T-helper 17 cell (primary cell): Measurements from ENCODE around the gene A1CF. TPM values are rescaled to one million over a fixed set of nuclear protein-coding genes. Genes with fewer than 3 reads are reported as not detected.

ENCODE experiments used
- ATAC-seq: fragments of 150-1000 bp; cut with Tn5 transposase; 2 replicates; pipeline ENCODE4 v1.10.0; 2021; ENCODE audit warnings: mild to moderate bottlenecking, moderate library complexity
- DNase-seq, 3 donors: peaks; one replicate each; pipeline versions ENCODE4 v3.0.0 to v3.0.0-alpha.2; 2020 to 2021
- H3K9me3 ChIP-seq: one replicate; pipeline ENCODE4 v1.7.0; 2013; ENCODE audit warnings: low read length, mild to moderate bottlenecking; ENCODE audit not compliant: control insufficient read depth, poor library complexity, severe bottlenecking
- H3K27ac Mint-ChIP-seq: one replicate; pipeline ENCODE4 v1.8.0; 2022; ENCODE audit warnings: mild to moderate bottlenecking, moderate library complexity, mixed read lengths
- H3K27me3 Mint-ChIP-seq: one replicate; pipeline ENCODE4 v1.8.0; 2022; ENCODE audit warnings: mixed read lengths
- H3K36me3 Mint-ChIP-seq: one replicate; pipeline ENCODE4 v1.8.0; 2022; ENCODE audit warnings: low read depth, mixed read lengths
- H3K4me1 Mint-ChIP-seq: one replicate; pipeline ENCODE4 v1.8.0; 2022; ENCODE audit warnings: mild to moderate bottlenecking, mixed read lengths
- H3K4me3 Mint-ChIP-seq: one replicate; pipeline ENCODE4 v1.8.0; 2022; ENCODE audit warnings: mild to moderate bottlenecking, moderate library complexity, mixed read lengths
- total RNA-seq, 4 donors: library from RNA in 2 of 4; stranded (reverse) in 2 of 4; gene quantifications; one replicate each; pipeline ENCODE4 v1.2.3 and lab custom pipeline; 2022 to 2026

Gene A1CF
- total RNA-seq, 2 donors from 2014 or later, result not detected

DNA sequence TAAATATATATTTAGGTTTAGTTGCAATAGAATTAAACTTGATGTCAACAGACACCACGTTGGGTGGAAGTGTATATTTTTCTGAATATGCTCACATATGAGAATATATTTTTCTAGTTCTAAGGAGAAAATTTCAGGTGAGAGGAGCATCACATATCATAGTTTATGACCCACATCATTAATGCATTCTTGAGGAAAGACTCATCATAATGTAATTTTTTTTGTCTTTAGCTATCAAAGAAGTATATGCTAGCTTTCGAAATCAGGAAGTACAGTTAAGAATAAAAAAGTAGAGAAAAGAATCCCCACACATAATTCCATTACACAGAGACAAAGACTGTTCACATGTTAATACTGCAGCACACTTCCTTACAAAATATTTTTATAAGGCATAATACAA lies 30.4 kb downstream of the A1CF start:
- Mint-ChIP-seq H3K27me3 (peaks cover 32% of the 10 kb centered on the region), H3K4me1 (peaks cover 3% of the 10 kb centered on the region), H3K27ac (no peak overlapping the region), H3K4me3 (no peak overlapping the region), H3K36me3 (no peaks in the 10 kb centered on the region)
- ATAC-seq (no peak), DNase-seq (no peak)
- no peaks in the 10 kb centered on the region for H3K9me3 ChIP-seq

DNA sequence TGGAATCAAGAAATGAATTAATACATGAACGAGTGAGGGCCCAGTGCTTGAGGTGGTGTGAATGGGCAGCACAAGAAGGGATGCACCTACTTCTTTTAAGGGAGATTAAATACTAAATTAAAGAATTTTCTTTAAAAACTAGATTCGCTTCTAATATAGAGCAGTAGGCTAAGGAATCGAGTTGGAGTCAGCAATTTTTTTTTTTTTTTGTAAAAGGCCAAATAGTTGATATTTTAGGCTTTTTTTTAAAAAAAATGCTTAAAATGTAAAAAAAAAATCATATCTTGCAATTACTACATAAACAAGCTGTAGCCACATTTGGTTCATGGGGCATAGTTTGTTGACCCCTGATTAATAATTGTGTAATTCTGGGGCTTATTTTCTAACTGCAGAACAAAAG lies 31.9 kb downstream of the A1CF start:
- Mint-ChIP-seq H3K27ac (no peak overlapping the region), H3K4me1 (peaks cover 3% of the 10 kb centered on the region), H3K36me3 (no peaks in the 10 kb centered on the region), H3K4me3 (no peak overlapping the region), H3K27me3 (peaks cover 28% of the 10 kb centered on the region)
- ATAC-seq (no peak), DNase-seq (no peak)
- no peaks in the 10 kb centered on the region for H3K9me3 ChIP-seq

DNA sequence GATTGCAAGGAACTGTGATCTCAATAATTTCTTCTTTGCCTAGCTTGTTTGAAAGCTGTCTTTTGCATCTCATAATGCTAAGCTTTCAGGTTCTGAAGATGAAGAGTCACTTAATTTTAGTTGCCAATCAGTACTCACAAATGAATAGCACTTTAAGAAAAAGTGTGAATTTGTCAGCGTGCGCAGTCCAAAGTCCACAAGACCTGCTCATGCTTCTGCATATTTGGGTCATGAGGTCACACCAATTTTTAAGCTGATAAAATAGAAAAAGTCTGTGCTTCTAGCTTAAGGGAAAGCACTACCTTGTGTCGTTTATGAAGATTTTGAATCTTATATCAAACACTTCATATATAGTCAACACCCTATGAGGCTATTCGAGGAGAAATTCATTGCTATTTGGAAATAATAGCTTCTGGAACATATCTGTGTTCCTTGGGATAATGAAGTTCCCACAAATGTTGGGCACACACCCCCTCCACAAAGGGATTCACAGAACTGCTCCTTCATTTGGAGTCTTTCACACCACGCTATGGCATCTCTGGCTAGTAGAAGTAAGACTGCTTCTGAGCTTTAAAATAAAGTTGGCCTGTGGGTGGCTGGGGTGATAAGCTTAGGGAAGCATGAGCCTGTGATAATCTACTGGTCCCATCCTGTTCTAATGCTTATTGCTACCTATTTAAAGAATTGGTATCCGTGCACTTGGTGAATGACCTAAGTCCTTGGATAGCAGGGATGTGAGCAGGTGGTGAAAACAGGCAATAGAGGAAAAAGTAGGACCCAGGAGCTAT lies 33.3 kb downstream of the A1CF start:
- Mint-ChIP-seq H3K4me1 (peaks cover 3% of the 10 kb centered on the region), H3K36me3 (no peaks in the 10 kb centered on the region), H3K27me3 (peaks cover 34% of the 10 kb centered on the region), H3K27ac (no peak overlapping the region), H3K4me3 (no peak overlapping the region)
- no peak for ATAC-seq
- no peaks in the 10 kb centered on the region for H3K9me3 ChIP-seq
- DNase-seq, result no peak

DNA sequence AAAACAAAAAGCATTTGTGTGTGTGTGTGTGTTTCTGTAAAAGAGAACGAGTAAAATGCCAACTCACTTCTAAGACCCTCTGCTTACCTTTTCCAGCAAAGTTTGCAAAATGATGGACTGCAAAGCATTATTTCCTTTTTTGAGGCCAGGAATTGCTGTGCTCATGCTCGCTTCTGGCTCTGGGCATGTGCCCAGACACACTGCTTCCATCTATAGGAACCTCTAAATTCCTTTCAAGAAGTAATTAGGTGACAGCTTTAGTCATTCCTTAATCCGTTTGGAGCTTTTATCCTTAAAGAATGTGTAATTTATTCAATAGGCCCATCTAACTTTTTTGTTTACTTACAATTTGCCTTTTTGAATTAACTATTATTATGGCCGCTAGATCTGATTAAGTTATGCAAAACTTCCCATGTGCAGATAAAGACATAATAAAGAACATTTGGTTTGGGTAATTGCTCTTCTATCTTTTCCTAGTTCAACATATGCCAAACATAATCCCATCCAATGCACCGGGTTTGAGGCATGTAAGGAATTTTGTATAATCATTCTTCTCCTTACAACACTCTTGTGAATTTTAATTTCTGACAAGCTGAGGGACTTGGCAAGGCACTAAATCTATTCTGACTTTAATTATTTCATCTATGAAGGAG lies 34.7 kb downstream of the A1CF start:
- Mint-ChIP-seq H3K4me1 (peaks cover 3% of the 10 kb centered on the region), H3K36me3 (no peaks in the 10 kb centered on the region), H3K27me3 (peaks cover 34% of the 10 kb centered on the region), H3K27ac (no peak overlapping the region), H3K4me3 (no peak overlapping the region)
- ATAC-seq, result no peak
- no peak for DNase-seq
- no peaks in the 10 kb centered on the region for H3K9me3 ChIP-seq

DNA sequence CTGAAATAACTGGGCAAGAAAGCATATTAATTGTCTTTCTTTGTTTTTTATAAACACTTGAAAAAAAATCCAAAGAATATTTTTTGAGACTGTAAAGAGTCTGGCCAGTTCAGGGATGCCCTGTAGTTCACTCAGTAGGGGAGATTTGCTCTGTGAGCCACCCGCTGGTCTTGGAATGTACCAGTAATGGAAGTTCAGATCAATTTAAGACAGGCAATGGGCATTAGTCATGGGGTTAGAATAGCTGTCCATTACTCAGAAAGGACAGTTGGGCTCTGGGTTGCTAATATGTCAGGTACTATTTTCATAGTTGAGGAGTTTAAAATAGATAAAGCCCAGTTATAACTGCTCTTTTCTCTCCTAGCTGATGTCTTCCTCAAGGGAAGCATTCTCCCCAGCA lies 38.7 kb downstream of the A1CF start:
- Mint-ChIP-seq H3K4me1 (peaks cover 3% of the 10 kb centered on the region), H3K27me3 (peaks cover 36% of the 10 kb centered on the region), H3K27ac (no peak overlapping the region), H3K4me3 (no peak overlapping the region), H3K36me3 (no peaks in the 10 kb centered on the region)
- no peak for DNase-seq
- H3K9me3 ChIP-seq, result no peaks in the 10 kb centered on the region
- ATAC-seq, result no peak

DNA sequence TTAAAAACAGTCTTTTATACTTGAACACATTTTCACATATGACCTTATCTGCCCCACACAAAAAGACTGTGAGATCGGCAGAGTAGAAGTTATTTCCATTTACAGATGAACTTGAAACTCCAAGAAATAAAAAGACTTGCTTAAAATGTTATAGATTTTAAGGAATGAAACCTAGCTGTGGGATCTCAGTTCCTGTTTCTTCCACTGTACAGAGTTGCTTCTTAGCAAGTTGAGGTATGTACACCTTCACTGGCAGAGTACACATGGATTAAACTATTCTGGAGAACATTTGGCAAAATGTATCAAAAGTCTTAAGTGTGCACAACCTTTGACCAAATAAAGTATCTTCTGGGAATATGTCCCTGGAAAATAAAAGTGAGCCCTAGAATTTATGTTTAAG lies 48.3 kb downstream of the A1CF start:
- no peak for DNase-seq
- Mint-ChIP-seq H3K4me1 (no peaks in the 10 kb centered on the region), H3K4me3 (no peak overlapping the region), H3K27me3 (peaks cover 45% of the 10 kb centered on the region), H3K27ac (no peak overlapping the region), H3K36me3 (no peaks in the 10 kb centered on the region)
- H3K9me3 ChIP-seq, result no peaks in the 10 kb centered on the region
- no peak for ATAC-seq

DNA sequence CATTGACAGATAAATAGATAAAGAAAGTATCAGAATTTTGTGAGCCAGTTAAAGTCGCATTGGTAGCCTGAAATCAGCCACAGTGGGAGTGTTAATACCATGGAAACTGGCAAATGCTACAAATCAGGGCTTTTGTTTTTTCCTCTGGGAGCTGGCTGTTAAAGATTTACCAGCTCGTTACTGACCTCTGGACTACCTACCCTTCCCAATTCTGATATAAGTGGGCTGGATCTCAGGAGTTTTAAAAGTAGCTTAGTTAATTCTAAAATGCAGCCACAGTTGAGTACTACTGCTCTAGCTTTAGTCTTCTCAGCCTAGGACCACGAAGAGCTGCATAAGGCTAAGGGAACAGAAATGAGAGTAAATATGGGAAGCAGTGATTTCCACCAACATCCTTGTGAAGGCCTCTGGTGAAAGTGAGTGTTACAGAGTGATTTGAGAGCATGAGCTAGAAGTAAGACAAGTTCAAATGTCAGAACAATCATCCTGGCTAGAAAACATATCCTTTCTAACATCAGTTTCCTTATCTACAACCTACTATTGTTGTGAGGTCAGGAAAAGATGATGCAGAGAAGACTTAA lies 53.2 kb downstream of the A1CF start:
- H3K27ac Mint-ChIP-seq, result no peak overlapping the region
- ATAC-seq, result no peak
- no peak overlapping the region for H3K4me3 Mint-ChIP-seq
- H3K4me1 Mint-ChIP-seq, result no peaks in the 10 kb centered on the region
- H3K27me3 Mint-ChIP-seq, result peaks cover 33% of the 10 kb centered on the region
- no peaks in the 10 kb centered on the region for H3K36me3 Mint-ChIP-seq
- no peak for DNase-seq
- H3K9me3 ChIP-seq, result no peaks in the 10 kb centered on the region

DNA sequence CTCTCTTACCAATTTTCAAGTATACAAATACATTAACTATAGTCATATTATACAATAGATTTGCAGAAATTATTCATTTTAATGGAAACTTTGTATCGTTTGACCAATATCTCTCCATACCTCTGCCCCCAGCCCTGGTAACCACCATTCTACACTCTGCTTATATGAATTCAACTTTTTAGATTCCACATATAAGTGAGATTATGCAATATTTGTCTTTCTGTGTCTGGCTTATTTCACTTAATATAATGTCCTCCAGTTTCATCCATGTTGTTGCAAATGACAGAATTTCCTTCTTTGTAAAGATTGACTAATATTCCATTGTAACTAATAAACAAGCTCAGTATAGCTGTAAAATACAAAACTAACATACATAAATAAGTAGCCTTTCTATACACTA lies 55.4 kb downstream of the A1CF start:
- no peak overlapping the region for H3K4me3 Mint-ChIP-seq
- H3K36me3 Mint-ChIP-seq, result no peaks in the 10 kb centered on the region
- peaks cover 32% of the 10 kb centered on the region for H3K27me3 Mint-ChIP-seq
- no peaks in the 10 kb centered on the region for H3K9me3 ChIP-seq
- no peak for ATAC-seq
- DNase-seq, result no peak
- H3K27ac Mint-ChIP-seq, result no peak overlapping the region
- no peaks in the 10 kb centered on the region for H3K4me1 Mint-ChIP-seq

DNA sequence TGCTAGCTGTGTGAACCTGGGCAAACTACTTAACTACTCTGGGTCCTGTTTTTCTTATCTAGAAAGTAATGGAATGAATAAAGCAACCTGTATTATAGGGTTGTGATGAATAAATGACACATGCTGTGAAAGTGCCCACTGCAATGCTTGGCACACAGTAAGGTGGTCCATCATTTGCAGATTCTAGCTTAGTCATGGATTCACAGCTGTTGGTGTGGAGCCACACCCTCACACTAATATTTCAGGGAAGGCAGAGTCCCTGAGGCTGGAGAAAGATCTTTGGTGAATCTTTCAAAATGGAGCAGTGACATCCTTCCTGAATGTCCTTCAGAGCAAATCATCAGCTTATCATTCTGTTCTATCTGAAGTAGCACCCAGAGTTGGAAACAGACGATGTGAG lies 60.6 kb downstream of the A1CF start:
- ATAC-seq (no peak), DNase-seq (no peak)
- no peak overlapping the region for H3K4me3 Mint-ChIP-seq
- no peaks in the 10 kb centered on the region for H3K36me3 Mint-ChIP-seq
- H3K27ac Mint-ChIP-seq, result no peak overlapping the region
- H3K27me3 Mint-ChIP-seq, result peaks cover 42% of the 10 kb centered on the region
- H3K4me1 Mint-ChIP-seq, result no peaks in the 10 kb centered on the region
- H3K9me3 ChIP-seq, result no peaks in the 10 kb centered on the region

DNA sequence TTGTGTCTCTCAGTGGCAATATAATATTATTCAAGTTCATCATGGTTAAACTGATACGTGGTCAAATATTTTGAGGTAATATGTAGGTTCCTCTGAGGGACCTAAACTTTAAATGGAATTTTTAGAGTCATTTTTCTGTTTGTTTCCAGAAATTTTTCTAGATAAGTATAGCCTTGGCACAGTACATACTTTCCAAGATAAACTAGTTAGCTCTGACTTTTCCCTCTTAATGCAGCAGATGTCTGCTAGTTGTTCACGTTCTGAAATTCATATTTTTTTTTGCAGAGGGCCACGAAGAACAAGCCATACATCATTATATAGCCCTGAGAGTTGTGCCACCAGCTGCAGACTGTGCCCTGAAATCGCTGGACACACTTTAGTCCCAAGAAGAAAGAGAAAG lies 61.6 kb downstream of the A1CF start:
- no peak overlapping the region for H3K4me3 Mint-ChIP-seq
- no peak for ATAC-seq

DNA sequence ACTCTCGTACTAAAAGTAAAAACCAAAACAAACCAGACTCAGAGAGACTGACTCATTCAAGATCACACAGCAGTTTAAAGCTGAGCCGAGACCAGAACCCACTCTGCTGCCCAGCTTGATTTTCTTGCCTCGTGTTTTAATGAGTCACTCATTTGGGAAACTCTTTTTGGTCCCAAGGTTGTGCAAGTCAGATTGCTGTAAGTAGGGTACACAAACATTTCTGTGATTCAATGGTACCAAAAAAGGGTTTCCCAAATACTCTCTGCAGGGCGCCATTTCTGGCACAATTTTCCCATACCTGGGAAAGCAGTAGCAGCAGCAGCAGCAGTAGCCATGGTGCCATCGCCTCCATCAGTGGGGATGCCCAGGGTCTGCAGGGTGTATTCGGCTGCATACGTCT lies 75.8 kb downstream of the A1CF start:
- Mint-ChIP-seq H3K4me1 (no peaks in the 10 kb centered on the region), H3K4me3 (no peak overlapping the region)

More for the DNA sequence above, 61.6 kb downstream of the A1CF start:
- Mint-ChIP-seq H3K27me3 (peaks cover 42% of the 10 kb centered on the region), H3K36me3 (no peaks in the 10 kb centered on the region), H3K4me1 (no peaks in the 10 kb centered on the region), H3K27ac (no peak overlapping the region)
- no peaks in the 10 kb centered on the region for H3K9me3 ChIP-seq
- DNase-seq, result no peak

DNA sequence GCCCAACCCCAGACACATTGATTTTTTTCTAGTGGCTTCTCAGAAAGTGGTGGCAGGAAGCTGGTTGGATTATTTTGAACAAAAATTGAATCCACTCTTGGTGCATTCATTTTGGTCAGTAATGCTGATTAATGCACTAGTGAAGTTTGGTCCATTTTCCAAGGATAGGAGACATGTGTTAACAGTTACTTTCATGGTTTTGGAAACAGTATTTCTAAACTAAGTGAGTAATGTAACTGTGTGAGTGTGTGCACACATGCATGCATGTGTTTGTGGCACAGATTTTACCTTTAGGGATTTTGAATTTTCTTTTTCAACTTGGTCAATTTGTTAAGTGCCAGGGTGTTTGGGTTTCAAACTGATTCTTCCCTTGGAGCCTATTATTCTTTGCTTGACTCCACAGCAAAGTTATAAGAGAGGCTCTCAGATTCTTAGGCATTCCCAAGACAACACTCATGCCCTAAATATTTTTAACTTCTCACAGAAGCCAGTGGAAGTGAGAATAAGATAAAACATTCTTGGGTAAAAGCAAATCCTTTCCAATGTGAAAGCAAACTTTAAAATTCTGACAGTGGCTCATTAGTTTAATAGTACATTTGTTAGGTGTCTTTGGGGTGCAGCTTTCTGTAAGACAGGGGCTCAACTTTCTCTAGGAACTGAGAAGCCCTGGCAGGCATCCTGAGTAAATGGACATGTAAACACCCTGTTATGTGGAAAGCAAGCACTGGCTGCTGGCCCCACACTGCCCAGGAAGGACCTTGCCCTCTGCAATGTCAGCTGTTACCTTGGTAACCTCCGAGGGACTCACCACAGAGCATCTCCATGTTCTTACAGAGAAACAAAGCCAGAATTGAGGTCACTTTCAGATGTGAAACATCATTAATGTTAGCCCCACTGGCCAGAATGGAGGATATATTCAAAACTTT lies 77.3 kb downstream of the A1CF start:
- no peak overlapping the region for H3K4me3 Mint-ChIP-seq
- H3K4me1 Mint-ChIP-seq, result no peaks in the 10 kb centered on the region
- DNase-seq (no peak), ATAC-seq (no peak)
- H3K27ac Mint-ChIP-seq, result no peak overlapping the region
- H3K27me3 Mint-ChIP-seq, result peaks cover 18% of the 10 kb centered on the region
- no peaks in the 10 kb centered on the region for H3K36me3 Mint-ChIP-seq
- no peaks in the 10 kb centered on the region for H3K9me3 ChIP-seq

More for the DNA sequence above, 75.8 kb downstream of the A1CF start:
- no peaks in the 10 kb centered on the region for H3K36me3 Mint-ChIP-seq
- H3K9me3 ChIP-seq, result no peaks in the 10 kb centered on the region
- no peak for DNase-seq
- ATAC-seq, result no peak
- H3K27ac Mint-ChIP-seq, result no peak overlapping the region
- peaks cover 19% of the 10 kb centered on the region for H3K27me3 Mint-ChIP-seq
